GM19351 (cell line): ENCODE results near the gene ADAMTS3.

ENCODE experiments used
- ATAC-seq: cut with Tn5 transposase; IDR thresholded peaks from one replicate; pipeline ENCODE4 v1.9.1; 2021; ENCODE audit warnings: mild to moderate bottlenecking, moderate library complexity; ENCODE audit not compliant: unreplicated experiment

The ADAMTS3 gene

DNA sequence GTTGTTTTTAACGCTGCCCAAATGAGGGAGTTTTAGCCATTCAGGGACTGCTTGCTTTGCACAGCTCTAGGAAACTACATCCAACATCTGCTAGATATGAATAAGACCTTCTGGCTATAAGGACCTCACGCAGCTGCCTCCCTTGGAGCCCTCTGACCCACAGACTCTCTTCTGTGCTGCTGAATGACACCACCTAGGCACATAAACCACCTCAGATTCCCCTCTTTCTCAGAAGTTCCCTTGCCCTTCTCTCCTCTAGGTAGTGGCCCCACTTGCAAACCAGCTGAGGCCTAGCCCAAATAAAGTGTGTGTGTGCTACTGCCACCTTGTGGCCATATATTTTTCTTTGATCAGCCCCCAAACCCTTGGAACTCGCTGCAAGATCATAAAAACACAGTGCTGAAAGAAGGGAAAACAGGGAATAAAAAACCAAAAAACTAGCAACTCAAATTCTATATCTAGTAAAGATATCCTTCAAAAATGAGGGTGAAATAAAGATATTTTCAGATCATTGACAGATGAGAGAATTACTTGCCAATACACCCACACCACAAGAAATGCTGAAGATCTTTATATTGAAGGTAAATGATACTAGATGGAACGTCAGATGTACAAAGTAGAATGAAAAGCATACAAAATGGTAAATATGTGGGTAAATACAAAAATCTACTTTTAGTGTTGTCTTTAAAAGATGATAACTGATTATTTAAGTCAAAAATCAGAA is 265.9 kb downstream of the ADAMTS3 start:
- peak; percentile 95 for ATAC-seq

DNA sequence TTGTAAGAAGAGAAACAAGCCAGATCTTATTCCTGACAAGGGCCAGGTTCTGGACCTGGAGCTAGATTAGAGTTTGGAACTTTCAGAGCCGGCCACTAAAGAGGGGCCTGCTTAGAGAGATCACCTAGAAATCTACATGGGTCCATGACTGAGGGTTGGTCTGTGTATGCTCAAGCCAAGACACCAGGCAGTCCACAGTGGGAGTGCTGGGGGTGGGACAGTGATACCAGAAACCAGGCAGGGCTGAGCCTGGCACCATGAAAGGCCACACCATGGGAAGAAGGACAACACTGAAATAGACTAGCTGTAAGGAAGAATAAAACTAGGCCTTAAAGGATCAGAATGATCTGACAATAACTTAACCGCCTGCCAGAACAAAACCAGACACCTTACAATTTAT is 267.3 kb downstream of the ADAMTS3 start:
- ATAC-seq, result no peak

DNA sequence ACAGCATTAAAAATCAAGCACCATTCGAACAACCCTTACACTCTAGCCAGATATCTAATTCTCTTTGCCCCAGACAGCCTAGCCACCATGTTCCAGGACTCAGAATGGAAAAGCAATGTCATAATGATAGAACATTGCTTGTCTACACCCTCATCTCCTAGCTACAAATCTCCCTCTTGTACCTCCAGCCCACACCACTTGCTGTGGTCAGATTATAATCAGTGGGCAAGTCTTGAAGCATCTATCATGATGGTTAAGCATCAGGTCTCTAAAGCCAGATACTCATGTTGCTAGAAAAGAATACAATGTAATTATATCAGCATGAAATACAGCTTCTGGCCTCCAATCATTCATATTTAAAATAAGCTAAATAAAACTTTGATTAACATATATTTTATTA is 268.9 kb downstream of the ADAMTS3 start:
- ATAC-seq, result no peak

DNA sequence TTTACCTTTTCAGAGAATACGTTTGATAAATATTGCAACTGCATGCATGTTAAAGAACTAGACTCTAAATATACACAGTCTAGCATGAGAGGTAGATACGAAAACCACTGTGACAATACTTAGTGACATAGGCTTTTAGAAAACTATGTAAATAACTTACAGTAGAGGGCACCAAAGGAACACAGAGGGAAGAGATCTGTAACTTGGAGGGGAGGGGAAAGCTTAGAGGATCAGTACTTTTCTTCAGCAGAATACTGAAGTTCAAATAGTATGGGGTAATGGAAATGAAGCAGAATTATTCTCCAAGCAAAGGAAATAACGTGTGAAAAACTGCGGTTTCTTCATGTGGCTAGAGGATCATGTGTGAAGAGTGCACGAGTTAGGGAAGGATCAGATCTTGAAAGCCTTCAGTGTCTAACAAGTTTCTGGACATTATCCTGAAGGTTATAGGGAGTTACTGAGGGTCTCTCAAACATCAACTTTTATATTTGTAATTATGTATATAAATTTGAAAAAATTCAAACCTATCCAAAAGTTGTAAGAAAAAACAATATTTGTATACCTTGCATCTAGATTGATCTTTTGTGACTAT is 273.0 kb downstream of the ADAMTS3 start:
- peak; percentile 82 for ATAC-seq

DNA sequence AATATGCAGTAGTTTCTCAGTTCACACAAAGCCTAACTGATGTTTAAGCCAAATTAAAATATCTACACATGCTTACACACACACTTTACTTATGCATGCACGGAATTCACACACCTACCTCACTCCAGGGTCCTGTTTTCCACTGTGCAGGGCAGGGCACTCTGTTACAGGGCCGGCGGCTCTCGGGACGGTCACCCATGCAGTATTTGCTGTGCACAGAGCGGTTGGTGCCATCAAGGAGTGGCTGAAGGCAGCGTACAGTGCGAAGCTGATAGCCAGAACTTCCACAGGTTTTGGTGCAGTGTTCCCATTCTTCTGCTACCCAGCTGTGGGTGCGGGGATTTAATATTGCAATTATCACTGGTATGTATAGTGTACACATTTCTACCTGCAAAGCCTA is 278.3 kb downstream of the ADAMTS3 start:
- ATAC-seq, result no peak

DNA sequence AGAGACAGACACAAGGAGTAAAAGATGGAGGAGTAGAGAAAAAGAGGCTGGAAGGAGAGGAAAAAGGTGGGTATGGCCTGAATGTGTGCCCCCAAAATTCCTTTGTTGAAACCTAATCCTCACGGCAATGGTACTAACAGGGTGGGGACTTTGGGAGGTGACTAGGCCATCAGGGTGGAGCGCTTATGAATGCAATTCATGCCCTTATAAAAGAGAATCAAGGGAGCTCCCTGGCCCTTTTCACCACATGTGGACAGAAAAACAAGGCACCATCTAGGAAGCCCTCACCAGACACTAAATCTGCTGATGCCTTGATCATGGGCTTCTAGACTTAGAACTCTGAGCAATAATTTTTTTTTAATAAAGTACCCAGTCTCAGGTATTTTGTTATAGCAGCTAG is 282.1 kb downstream of the ADAMTS3 start:
- no peak for ATAC-seq

DNA sequence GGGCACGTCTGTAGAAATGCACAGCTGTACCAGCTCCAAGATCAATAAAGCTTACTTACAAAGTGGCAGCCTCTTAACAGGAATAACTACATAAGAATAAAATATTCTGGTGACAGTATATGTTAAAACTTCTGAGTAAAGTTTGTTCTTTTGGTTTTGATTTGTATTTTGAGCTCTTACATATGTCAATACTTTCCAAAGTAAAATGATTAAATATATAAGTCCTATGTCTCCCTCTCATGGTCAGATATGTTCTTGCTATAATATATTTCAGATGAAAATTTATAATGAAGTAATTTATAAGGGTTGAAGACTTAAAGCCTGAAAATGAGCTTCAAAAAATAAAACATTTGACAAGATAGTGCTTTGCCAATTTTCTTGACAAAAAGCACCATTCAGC is 282.8 kb downstream of the ADAMTS3 start:
- no peak for ATAC-seq

DNA sequence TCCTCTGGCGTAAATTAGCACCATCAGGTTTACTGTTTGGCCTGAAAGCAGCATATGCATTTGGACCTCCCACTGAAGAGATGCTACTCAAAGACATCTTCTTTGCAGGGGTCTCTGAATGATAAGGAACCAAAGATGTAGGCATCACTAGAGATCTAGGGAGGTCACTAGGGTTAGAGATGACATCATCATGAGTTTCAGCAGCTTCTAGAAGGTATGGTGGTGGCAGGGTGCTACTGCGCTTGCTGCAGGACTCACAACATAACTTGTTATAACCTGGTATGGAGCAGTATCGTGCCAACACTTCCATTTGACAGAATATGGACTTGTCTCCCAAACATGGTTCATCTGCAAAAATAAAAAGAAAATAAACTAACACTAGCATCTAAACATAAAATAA is 285.7 kb downstream of the ADAMTS3 start:
- peak; percentile 67 for ATAC-seq

DNA sequence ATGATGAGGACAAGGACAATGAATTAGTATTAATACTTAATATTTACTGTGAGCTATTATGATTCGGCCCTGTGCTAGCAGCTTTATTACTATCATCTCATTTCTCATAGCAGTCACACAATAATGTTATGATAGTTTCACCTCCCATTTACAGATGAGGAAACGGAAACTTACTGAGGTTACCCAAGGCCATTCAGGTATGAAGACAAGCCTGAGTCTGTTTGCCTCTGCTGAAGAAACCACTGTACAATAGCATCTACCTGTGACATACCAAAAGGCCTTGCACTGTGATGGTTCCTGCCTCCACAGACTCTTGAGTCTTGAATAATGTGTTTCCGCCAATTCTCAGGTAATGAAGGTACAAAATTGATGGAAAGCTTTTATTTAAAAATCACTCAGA is 288.8 kb downstream of the ADAMTS3 start:
- no peak for ATAC-seq

DNA sequence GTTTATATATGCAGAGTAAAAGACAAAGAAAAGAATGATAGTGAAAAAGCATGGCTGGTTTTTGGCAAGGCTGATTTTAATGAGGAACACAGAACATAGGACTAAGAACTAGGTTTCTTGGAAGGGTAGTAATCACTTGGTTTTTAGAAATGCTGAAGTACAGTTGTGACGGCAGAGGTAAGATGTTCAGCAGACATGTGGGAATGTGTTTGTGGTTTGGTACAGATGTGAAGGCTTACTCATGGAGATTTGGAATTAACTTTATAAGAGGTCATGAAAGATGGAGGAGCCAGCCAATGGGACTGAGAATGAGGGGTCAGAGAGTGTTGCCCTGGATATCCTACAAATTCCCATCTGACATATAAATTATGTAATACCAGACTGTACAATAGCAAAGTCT is 293.6 kb downstream of the ADAMTS3 start:
- ATAC-seq, result no peak

DNA sequence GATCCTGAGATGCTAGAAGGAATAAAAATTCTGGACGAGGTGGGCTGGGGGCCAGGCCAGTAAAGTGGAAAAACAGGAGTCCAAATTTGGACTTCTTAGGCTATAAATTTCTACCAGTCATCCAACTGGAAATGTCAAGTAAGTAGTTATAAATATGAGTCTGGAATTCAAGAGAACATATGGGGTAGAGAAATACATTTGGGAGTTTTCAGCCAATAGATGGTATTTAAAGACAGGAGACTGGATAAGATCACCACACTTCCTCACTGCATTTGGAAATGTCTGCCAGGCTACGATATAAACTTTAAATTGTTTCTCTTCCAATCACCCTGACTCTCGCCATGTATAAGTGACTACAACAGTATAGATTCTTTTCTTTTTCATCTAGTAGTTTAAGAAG is 294.8 kb downstream of the ADAMTS3 start:
- ATAC-seq, result no peak

DNA sequence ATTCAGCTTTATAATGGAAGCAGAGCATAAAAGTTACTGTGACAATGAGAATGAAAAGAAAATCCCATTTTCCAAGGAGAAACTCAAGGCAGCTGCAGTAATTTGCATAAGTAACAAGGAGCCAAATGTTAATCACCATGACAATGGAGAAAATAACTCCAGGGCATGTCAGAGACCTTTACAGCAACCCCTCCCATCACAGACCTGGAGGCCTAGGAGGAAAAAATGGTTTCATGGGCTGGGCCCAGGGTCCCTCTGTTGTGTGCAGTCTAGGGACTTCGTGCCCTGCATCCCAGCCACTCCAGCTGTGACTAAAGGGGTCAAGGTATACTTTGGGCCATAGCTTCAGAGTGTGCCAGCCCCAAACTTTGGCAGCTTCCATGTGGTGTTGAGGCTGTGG is 313.8 kb downstream of the ADAMTS3 start:
- no peak for ATAC-seq

DNA sequence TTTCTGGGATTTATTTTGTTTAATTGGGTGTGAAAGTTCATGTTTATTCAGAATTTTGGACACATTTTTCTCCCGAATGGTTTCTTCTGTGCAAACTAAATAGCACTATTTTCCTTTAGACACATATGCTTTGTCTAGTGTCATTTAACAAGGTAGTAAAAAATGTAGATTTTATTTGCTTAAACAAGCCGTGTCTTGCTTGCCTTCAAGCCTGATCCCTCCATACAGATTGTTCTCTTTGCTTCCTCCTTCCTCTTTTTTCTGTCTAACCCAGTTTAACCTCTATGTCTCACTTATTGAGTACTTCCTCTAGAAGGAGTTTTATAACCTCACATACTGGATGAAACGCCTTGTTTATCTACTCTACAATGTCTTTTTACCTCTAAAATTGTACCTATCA is 325.4 kb downstream of the ADAMTS3 start:
- ATAC-seq, result no peak

DNA sequence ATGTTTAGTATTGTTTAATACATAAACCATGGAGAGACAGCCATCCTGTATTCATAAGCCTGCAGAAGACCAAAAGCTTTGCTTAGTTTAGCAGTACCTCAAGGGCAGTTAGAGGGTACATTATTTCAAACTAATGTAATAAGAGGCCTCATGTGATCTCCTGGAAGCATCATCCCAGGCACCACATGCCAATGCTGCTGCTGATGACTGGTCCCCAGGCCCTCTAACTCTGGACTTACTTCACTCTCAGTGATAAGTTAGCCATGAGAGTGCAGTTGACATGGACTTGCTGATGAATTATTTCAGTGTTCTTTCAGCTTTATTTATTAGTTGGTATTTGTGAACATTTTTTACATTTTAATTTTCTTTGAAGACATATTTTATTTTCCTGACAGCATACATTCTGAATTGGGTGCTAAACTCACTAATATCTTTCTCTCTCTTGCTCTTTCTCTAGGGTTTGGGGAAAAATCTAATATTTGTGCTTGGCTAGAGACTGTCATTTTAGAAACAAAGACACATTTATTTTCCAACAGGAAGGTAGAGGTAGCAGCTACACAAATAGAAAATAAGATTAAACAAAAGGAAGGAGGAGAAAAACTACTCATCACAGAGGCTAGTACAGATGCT is 329.4 kb downstream of the ADAMTS3 start:
- ATAC-seq, result no peak
